Transverse colon (tissue), 4 donors: Measurements from ENCODE around the gene NME9.

Experiments used
- CTCF ChIP-seq, 5 experiments: fragments of 200-600 bp in 3 of 5; fragments of 450-650 bp in 2 of 5; sonication (generic) in 3 of 5; IDR thresholded peaks; 1 replicate in 2 of 5; 2 replicates in 3 of 5; pipeline ENCODE4 v1.5.1; 2016 to 2017; ENCODE audit warnings: antibody characterized with exemption in 5 of 5, inconsistent platforms in 3 of 5, mild to moderate bottlenecking in 2 of 5, moderate library complexity in 1 of 5
- EP300 ChIP-seq: sonication (generic); formaldehyde crosslinking; IDR thresholded peaks from one replicate; pipeline ENCODE4 v1.6.1; 2017; ENCODE audit warnings: antibody characterized with exemption, low read depth
- POLR2A ChIP-seq: fragments of 450-650 bp; IDR thresholded peaks from one replicate; pipeline ENCODE4 v1.6.1; 2016; ENCODE audit warnings: antibody characterized with exemption, mild to moderate bottlenecking, moderate library complexity
- POLR2AphosphoS5 ChIP-seq, 3 donors: sonication (generic); formaldehyde crosslinking; IDR thresholded peaks; one replicate each; pipeline ENCODE4 v1.6.1; 2016; ENCODE audit warnings: antibody characterized with exemption in 3 of 3

DNA sequence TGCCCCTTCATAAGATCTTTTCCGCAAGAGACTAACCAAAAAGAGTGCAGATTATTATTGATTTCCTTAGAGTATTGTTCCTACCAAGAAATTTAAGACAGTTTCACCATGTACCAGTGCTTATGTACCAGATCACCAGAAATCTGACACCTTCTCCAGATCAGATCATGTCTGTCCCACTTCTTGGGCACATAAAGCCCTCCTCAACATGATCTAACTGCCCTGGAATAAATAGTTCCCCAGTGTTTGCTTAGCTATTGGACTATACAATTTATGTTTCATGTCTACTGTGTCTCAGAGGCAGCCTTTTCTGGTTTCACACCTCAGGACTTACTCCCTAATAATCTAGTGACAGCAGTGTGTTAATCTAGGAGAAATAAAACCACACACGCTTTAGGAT is 46.8 kb downstream of the NME9 start:
- TF ChIP-seq CTCF (IDR thresholded peaks at IDR 0.05) (no peak), POLR2A (no peak), EP300 (no peak), POLR2AphosphoS5 (IDR thresholded peaks at IDR 0.05) (no peak)
